SHP77 treated with DMSO at 0.1 percent for 48 hours (cell line): ENCODE measurements around the gene CENPO.

ENCODE experiments used
- DNase-seq: peaks from one replicate; lab custom pipeline; 2025; lab: John Stamatoyannopoulos, UW

Gene CENPO

DNA sequence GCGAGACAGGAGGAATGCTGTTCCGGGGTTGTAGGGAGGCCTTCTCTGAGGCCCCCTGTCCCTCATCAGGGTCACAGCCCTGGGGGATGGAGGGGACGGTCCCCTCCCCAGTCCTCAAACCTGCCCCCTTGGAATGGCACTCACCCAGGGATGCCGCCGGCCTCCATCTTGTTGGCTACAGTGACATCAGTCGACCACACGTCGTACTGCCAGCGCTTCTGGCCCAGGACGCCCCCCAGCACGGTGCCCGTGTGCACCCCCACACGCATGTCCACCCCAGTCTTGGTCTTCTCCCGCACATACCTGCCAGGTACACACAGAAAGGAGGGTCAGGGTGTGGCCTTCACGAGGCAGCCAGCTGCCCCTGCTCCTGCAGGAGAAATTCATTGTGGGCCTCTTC, 46.5 kb downstream of the CENPO start:
- DNase-seq: no peak

DNA sequence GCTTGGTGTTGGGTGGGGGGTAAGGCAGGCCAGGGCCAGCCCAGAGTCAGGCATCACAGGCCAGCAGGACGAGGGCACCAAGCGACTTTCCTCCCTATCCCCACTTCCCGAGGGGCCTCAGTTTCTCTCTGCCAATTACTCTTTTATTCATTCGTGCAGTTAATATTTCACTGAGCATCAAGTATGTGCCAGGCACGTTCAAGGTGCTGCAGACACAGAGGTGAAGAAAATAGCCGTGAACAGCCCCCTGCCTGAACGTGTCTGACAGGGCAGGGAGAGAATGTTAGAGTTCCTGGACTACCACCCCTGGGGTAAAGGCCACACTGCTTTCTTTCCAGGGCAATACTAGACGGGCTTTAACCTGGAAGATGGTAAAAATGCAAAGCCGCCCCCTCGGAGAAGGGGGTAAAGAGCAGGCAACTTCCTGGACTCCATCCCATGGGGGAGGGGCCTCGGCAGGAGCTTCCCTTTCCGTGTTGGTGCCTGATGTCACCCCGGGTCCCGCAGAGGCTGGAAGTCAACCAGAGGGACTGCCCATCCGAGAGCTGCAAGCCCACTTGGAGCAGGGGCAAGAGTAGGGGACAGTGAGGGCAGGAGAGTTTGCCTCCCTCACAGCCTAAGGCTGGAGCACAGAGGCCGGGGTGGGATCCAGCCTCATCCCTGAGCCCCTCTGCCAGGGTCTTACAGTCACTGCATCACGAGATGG, 47.1 kb downstream of the CENPO start:
- no peak for DNase-seq

DNA sequence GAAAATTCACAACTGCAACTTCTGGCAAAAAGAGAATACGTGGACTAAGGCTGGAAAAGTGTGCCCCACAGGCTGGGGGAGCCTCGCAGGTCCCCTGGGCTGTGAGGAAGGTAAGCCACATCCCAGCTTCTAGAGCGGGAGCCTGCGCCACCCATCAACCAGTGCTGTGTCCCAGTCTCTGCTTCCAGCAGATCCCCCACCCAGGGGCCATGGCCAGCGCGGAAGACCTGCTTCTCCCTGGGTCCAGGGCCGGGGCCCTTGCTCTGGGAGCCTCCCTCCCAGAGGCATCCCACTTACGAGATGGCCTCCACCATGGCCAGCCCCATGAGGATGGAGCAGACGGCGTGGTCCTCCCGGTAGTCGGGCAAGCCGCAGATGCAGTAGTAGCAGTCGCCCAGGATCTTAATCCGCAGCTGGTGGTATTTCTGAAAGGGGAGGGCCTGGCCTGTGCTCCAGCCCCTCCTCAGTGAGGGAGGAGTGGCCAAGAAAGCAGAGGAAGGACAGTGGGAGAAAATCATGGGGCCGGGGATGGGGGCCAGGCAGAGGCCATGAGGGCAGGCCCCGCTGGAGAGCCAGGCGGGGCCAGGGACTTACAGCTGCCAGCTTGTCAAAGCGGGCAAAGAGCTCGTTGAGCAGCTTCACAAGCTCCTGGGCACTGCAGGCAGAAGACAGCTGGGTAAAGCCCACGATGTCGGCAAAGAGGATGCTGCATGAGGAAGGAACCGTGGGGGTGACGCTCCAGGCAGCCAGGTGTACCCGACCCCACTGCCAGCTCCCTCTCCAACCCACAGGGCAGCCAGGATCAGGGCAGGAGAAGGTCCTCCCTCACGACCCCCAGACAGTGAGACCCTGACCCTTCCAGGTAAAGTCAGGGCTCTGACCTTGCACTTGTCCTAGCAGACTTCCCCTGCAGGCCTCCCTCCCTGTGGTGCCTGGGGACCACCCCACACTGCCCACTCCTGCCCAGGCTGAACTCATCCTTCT, 48.0 kb downstream of the CENPO start:
- DNase-seq: no peak

DNA sequence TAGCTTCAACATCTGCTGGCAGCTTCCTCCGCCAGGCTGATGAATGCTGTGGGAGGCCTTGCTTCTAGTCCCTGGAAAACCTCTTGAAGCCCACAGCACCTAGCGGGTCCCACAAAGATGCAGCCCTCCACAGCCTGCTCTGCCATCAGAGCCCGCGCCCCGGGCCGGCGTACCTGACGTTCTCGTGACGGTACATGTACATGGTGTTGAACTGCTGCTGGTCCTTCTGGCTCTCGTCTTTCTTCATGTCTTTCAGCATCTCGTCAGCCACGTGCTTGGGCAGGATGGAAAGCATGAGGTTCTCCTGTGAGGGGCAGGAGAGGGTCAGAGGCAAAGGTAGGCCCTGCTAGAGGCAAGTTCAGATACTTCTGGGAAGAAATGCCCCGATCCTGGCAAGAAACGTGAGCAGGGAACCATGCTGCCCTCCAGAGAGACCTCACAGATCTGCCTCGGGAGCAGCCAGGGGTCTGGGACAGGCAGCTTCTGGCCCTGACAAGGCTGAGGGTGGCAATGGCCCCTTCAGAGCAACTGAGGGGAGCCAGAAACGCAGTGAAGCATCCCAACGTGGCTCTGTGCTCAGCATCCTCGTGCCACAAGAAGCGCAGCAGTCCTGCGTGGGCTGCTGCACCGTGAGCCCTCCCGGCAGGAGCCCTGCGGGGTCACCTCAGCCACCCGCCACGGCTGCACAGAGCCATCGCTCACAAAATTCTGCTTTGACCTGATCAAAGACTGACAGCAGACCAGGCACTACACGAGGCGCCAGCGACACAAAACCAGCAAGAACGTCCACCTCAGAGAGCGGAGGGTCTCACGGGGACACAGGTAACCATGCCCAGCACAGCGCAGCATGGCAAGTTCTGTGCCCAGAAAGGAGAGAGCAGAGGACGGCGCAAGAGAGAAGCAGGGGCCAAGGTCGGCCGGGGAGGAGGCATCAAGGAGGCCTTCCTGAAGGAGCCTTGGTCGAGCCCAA, 49.1 kb downstream of the CENPO start:
- DNase-seq: no peak

DNA sequence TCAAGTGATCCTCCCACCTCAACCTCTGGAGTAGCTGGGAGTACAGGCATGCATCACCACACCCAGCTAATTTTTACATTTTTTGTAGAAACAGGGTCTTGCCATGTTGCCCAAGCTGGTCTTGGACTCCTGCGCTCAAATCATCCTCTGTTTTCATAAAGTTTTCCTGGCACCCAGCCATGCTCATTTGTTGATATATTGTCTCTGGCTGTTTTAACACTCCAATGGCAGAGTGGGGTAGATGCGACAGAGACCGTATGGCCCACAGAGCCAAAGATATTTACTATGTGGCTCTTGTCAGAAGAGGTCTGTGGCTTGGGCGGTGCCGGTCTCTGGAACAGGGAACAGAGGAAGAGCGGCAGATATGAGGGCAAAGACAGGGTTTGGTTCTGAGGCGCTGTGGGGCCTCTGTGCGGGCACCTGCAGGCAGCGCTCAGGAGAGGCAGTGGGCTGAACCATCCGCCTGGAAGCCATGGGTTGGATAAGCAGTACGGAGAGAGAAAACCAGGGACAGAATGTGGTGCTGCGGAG, 50.2 kb downstream of the CENPO start:
- no peak for DNase-seq

DNA sequence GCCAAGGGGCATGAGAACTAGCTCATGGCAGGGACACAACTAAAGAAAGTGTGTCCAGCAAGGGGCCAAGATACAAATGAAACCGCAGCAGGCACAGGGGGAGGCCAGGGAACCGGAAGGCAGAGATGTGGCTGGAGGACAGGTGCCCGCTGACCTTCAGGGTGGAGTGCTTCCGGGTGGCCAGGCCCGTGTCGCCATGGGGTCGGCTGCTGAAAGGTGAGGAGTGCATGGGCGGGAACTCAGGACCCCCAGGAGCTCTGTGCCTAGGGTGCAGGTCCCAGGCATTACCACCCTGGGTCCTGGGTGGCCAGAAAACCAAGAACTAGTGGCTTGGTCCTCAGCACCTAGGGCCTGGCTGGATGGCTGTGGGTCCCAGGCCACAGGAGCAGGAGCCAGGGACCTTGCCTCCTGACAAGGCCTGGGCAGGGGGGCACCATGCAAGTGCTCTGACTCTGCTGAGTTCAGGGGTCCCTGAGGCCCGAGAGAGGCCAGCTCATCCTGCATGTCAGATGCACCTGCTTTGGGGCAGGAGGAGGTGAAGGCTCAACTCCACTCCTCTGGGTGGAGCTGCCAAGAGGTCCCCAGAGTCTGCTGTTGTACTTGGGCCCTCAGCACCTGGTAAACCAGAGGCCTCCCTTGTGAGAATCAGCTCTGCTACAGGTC, 50.9 kb downstream of the CENPO start:
- no peak for DNase-seq

DNA sequence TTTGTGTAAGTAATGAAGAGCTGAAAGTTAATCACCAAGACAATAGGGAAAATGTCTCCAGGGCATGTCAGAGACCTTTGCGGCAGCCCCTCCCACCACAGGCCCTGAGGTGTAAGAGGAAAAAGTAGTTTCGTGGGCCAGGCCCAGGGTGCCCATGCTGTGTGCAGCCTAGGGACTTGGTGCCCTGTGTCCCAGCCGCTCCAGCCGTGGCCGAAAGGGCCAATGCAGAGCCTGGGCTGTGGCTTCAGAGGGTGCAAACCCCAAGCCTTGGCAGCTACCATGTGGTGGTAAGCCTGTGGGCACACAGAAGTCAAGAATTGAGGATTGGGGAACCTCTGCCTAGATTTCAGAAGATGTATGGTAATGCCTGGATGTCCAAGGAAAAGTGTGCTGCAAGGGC, 52.5 kb downstream of the CENPO start:
- DNase-seq: no peak

DNA sequence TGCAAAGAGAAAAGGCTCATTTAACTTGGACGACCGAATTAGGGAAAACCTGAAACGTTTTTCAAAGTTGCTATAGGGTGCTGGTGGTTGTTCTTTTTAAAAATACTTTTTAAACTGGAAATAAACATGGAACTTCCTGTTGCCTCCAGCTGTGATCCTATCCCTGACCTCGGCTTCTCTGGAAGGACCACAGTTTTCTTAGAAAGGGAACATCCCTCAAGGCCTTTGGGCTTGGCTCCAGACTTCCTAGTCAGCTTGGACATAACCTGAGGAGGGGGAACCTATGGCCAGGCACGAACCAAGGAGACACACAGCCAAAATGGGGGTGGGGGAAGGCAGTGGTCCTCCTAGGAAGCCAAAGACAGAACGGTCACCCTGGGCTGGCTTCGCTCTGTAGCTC, 57.7 kb downstream of the CENPO start:
- DNase-seq: no peak

DNA sequence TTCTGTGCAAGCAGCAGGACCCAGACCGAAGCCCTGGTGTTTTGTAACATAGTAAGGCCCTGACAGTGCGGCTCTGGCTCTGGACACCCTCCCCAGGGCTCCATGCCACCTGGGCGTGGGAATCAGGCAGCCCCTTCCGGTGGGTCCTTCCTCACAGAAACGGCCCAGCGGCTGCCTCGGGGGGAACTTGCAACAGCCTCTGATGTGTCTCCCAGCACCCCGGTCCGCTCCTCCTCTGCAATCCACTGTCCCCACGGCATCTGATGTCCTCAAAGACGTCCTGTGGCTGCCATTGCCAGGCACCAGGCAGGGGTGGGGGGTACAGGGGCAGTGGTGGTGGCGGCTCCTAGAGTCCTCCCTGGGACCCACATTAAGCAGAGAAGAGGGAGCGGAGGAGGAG, 58.8 kb downstream of the CENPO start:
- no peak for DNase-seq

DNA sequence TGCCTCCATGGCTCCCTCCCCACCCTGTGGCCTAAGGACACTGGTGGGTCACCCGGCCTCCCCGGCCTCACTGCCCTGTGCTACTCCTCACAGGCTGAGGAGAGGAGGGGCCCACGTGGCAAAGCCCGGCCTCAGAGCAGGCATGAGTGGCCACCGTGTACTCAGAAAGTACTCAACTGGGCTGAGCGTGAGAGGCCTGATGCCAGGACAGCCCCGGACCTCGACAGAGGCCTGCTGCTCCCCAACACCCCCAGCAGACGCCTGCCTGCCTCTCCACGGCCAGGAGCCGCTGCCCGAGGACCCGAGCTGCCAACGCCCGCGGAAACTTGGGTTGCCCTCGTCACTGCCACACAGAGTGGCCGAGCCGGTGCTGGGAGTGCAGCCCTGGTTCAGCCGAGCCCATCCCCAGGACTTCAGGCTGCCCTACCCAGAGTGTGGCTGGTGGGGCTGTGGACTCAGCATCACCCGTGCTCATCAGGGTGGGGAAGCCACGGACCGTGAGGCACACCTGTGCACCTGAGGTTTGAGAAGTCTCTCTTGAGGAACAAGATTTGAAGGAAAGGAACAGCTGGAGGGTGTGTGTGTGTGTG, 59.3 kb downstream of the CENPO start:
- DNase-seq: no peak

DNA sequence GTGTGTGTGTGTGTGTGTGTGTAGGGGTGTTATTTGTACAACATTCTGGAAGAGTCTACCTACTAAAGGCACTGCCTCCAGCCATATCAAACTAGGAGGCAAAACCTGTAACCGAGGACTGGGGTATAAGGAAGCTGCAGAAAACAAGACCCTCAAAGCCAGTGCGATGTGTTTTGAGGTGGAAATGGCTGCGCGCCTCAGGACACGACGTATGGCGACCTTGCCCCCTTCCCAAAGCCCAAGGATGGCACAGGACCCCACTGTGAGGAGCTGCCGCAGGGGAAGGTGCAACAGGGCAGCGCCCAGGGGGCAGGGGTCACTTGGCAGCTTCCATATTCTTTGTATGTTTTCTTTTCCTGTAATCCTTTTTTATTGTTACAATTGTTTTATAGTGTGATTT, 59.8 kb downstream of the CENPO start:
- no peak for DNase-seq

DNA sequence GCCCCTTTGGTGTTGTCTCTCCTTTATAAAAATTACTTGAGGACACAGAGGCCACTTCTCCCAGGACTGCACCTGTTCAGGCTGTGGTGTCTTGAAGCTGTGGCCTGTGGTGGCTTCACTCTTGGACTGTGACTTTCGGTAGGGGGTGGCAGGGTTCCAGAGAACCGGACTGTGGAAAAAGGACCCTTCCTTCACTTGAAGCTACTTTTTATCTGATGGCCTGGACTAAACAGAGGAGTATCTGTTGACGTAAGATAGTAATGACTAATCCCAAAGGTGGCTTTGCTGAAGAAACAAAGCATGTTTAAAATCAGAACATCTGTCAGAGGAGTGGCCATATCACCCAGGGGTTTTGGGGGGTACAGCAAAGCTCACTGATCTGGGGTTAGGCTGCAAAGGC, 60.8 kb downstream of the CENPO start:
- no peak for DNase-seq

DNA sequence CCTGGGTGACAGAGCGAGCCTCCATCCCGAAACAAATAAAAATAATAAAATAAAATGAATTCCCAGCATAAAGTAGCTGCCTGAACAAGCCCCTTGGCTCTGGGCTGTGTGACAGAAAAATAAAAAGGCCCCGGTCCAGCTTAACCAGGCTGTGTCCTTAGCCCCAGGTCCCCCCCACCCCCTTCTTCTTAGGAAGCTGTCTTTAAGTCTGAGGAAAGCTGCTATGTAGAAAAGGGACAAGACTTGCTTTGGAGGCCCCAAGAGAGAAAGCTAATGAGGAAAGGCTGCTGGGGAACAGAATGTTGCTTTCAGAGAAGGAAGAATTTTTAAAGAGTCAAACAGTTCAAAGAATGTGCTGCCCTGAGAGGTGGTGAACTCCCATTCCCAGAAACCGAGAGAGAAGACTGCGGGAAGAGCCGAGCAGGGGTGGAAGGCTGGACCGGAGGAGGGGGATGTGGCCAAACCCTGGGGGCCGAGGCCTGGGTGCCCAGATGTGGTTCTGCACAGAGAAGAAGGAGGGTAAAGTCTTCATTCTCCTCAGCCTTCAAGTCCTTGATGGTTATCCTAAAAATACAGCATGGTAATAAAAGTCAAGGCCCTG, 61.9 kb downstream of the CENPO start:
- DNase-seq: no peak

DNA sequence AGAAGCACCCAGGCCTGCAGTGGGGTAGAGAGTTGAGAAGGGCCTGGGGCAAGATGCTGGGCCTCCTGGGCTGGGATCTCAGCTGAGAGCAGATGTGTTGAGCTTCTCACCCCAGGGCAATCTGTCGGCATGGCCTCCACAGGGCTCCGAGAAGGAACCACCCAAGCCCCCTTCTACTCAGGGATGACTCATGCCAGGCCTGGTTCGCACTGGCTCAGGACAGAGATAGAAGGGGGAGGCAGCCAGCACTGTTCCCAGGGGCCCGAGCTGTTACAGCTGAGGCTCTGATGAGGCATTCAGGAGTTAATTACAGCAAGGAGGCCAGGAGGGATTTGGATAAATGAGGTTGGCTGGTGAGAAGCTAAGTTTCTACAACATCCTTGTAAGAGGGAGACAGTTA, 62.5 kb downstream of the CENPO start:
- DNase-seq: no peak

DNA sequence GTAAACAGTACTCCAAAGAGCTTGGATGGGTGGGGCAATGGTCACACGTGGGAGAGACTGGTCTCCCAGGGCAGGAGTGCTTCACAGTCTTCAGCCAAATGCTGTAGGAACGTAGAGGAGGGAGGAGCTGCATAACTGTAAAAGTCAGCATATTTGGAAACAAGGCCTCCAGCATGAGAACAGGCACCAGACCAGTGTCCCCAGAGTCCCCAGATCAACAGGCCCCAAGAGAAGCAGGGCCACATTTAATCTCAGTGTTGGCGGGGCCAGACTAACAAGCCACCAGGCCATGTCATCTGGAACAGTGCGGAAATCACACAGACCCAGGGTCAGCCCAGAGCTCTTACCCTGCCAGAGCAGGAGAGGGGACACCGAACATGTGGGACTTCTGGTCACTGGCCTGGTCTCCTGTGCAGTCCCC, 63.6 kb downstream of the CENPO start:
- DNase-seq: no peak

DNA sequence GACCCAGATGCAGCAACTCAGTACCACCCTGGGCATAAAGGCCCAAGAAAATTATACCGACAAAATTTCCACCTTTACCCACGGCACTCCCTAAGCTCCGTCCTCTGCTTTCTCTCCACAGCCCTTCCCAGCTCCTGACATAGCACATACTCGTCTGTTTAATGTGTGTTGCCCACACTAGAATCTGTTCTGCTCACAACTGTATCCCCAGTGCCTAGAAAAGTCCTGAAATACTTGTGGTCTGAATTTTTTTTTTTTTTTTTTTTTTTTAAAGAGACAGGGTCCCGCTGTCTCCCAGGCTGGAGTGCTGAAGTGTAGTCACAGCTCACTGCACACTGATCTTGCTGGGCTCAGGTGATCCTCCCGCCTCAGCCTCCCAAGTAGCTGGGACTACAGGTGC, 64.5 kb downstream of the CENPO start:
- no peak for DNase-seq

DNA sequence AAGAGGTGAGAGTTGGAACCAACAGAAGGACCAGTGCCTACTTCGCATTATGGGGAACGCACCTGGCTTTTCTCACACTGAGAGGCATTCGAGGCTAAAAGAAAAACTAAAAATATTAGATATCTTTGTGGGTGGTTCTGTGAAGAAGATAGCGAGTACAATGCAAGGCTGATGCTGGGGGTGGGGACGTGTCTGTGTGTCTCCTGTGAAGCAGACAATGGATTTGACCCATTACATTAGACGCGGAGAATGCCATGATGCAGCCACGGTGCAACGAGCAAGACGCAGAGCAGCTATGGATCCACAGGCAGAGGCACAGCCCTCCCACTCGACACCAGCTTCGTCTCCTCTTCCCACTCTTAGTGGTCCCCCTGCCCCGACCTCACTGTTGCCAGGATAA, 65.8 kb downstream of the CENPO start:
- no peak for DNase-seq

DNA sequence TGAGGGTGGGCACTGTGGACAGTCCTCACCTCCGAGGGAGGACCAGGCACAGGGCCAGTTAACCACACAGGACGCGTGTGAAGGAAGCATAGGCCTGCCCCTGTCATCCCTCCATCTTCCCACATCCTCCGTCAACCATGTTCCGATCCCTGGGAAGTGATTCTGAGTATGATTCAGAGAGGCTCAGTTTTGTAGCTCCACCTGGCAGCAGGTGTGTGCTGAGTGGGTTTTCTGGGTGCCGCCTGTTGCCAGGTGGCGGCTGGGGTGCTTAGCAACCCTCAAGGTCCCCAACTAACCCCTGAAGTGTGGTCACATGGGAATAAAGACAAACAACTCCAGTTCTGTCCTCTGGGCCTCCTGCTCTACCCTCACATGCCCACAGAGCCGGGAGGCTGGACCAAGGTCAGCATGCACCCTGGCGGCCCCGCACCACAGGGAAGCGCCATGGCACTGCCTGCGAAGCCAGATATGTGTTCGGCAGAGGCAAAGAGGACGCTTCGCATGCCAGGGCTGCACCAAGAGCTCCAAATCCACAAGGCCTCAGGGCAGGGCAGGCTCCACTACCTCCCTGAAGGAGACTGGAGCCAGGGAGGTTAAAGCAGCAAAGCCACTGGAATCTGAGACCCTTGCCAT, 66.9 kb downstream of the CENPO start:
- no peak for DNase-seq

DNA sequence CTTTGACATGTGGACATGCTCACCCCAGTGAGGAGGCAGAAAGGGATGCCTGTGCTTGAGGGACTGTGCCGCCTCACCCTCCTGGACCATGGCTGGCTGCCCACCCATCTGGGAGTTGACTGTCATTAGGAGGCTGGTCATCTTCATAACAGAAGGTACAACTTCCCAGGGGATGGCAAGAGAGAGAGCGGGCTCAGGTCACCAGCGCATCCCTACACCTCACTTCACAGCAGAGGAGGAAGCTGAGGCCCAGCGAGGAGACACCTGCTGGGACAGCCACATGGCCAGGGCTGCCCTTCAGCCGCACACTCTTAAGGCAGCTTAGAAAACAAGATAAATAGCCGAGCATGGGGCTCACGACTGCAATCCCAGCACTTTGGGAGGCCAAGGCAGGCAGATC, 67.4 kb downstream of the CENPO start:
- DNase-seq: no peak

DNA sequence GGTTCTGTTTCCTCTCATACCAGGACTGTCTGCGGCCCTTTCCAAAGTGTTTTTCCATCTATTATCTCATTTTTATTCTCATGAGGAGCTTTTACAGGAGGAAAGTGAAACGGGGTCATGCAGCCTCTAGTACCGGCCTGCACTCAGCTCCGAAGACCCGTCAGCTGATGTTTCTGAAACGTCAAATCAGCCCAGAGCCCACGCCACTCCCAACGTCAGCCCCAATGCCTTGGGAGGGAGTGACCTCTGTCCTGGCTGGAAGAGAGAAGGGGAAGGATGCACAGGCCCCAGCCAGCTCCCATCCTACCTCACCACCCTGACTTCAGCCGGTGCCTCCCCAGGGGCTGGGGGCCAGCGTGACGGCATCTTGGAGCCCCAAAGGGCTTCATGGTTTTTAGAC, 68.3 kb downstream of the CENPO start:
- DNase-seq: no peak
